H9 (cell line): ENCODE data around the gene EPAS1. TPM values are rescaled to one million over a fixed set of nuclear protein-coding genes. Genes with fewer than 3 reads are reported as not detected.

Experiments used
- DNase-seq: peaks from one replicate; pipeline ENCODE4 v3.0.0-alpha.2; 2017
- H2AFZ ChIP-seq: one replicate; pipeline ENCODE4 v1.6.1; 2013; ENCODE audit warnings: mild to moderate bottlenecking, low read length, control low read depth, moderate library complexity
- H2AK5ac ChIP-seq: 2 replicates; pipeline ENCODE4 v1.6.1; 2013; ENCODE audit warnings: low read length, control low read depth, mixed read lengths; ENCODE audit not compliant: insufficient read length
- H2BK120ac ChIP-seq: one replicate; pipeline ENCODE4 v1.6.1; 2013; ENCODE audit warnings: low read depth, mild to moderate bottlenecking, low read length, control low read depth, inconsistent platforms; ENCODE audit not compliant: poor library complexity, severe bottlenecking
- H2BK12ac ChIP-seq: 2 replicates; pipeline ENCODE4 v1.6.1; 2013; ENCODE audit warnings: low read length, control low read depth, mixed read lengths, low read depth; ENCODE audit not compliant: insufficient read length
- H2BK15ac ChIP-seq: 2 replicates; pipeline ENCODE4 v1.6.1; 2013; ENCODE audit warnings: low read depth, low read length, control low read depth
- H2BK20ac ChIP-seq: one replicate; pipeline ENCODE4 v1.6.1; 2013; ENCODE audit warnings: low read depth, mild to moderate bottlenecking, low read length, control low read depth, inconsistent platforms; ENCODE audit not compliant: poor library complexity, severe bottlenecking
- H2BK5ac ChIP-seq: 2 replicates; pipeline ENCODE4 v1.6.1; 2013; ENCODE audit warnings: low read length, control low read depth, mixed read lengths; ENCODE audit not compliant: insufficient read length
- H3K14ac ChIP-seq: 2 replicates; pipeline ENCODE4 v1.6.1; 2013; ENCODE audit warnings: low read length, control low read depth; ENCODE audit not compliant: insufficient read depth
- H3K18ac ChIP-seq: 2 replicates; pipeline ENCODE4 v1.6.1; 2013; ENCODE audit warnings: low read depth, mild to moderate bottlenecking, mixed read lengths, low read length, control low read depth; ENCODE audit not compliant: insufficient read length
- H3K23ac ChIP-seq: 2 replicates; pipeline ENCODE4 v1.6.1; 2013; ENCODE audit warnings: low read length, control low read depth, mixed read lengths, low read depth; ENCODE audit not compliant: insufficient read length
- H3K23me2 ChIP-seq: 2 replicates; pipeline ENCODE4 v1.6.1; 2013; ENCODE audit warnings: low read depth, mild to moderate bottlenecking, mixed read lengths, low read length, control low read depth; ENCODE audit not compliant: insufficient read length, poor library complexity, severe bottlenecking
- H3K27ac ChIP-seq: 2 replicates; pipeline ENCODE4 v1.5.1; 2013; ENCODE audit warnings: low read length, control low read depth, mixed read lengths, low read depth; ENCODE audit not compliant: insufficient read length
- H3K27me3 ChIP-seq: 2 replicates; pipeline ENCODE4 v1.6.1; 2013; ENCODE audit warnings: low read length, control low read depth, inconsistent platforms; ENCODE audit not compliant: insufficient read depth
- H3K4ac ChIP-seq: 2 replicates; pipeline ENCODE4 v1.6.1; 2013; ENCODE audit warnings: low read depth, mild to moderate bottlenecking, control low read depth, inconsistent platforms, low read length, moderate library complexity
- H3K4me1 ChIP-seq: 2 replicates; pipeline ENCODE4 v1.6.1; 2013; ENCODE audit warnings: low read length, control low read depth, inconsistent platforms; ENCODE audit not compliant: insufficient read depth
- H3K4me2 ChIP-seq: 2 replicates; pipeline ENCODE4 v1.6.1; 2013; ENCODE audit warnings: low read length, control low read depth, mixed read lengths; ENCODE audit not compliant: insufficient read length, insufficient read depth
- H3K56ac ChIP-seq: 2 replicates; pipeline ENCODE4 v1.6.1; 2013; ENCODE audit warnings: low read depth, mild to moderate bottlenecking, mixed read lengths, low read length, control low read depth; ENCODE audit not compliant: insufficient read length
- H3K79me1 ChIP-seq: 2 replicates; pipeline ENCODE4 v1.6.1; 2013; ENCODE audit warnings: low read depth, mild to moderate bottlenecking, moderate library complexity, low read length, control low read depth, inconsistent platforms; ENCODE audit not compliant: insufficient read depth, poor library complexity, severe bottlenecking
- H3K79me2 ChIP-seq: 2 replicates; pipeline ENCODE4 v1.6.1; 2013; ENCODE audit warnings: low read length, control low read depth, inconsistent platforms; ENCODE audit not compliant: insufficient read depth
- H3K9ac ChIP-seq: 2 replicates; pipeline ENCODE4 v1.6.1; 2013; ENCODE audit warnings: low read length, control low read depth, mixed read lengths; ENCODE audit not compliant: insufficient read length; ENCODE audit errors: extremely low read depth
- H3K9me3 ChIP-seq: one replicate; pipeline ENCODE4 v1.6.1; 2013; ENCODE audit warnings: low read depth, low read length, inconsistent platforms; ENCODE audit not compliant: control insufficient read depth
- H3T11ph ChIP-seq: one replicate; pipeline ENCODE4 v1.6.1; 2013; ENCODE audit warnings: mild to moderate bottlenecking, low read length, control low read depth, inconsistent platforms
- H4K20me1 ChIP-seq: one replicate; pipeline ENCODE4 v1.6.1; 2013; ENCODE audit not compliant: control insufficient read depth, insufficient read length, insufficient read depth
- H4K5ac ChIP-seq: 2 replicates; pipeline ENCODE4 v1.6.1; 2013; ENCODE audit warnings: low read depth, mild to moderate bottlenecking, mixed read lengths, low read length, control low read depth; ENCODE audit not compliant: insufficient read length
- H4K8ac ChIP-seq: replicated peaks from 2 replicates; pipeline ENCODE4 v1.6.1; 2013; ENCODE audit warnings: low read length, control low read depth, mixed read lengths, low read depth; ENCODE audit not compliant: insufficient read length
- H4K91ac ChIP-seq: 2 replicates; pipeline ENCODE4 v1.6.1; 2013; ENCODE audit warnings: low read depth, mild to moderate bottlenecking, moderate library complexity, mixed read lengths, low read length, control low read depth; ENCODE audit not compliant: insufficient read length
- H3K27ac Mint-ChIP-seq, 3 experiments: 2 replicates in 2 of 3; 3 replicates in 1 of 3; pipeline ENCODE4 v1.8.0; 2020 to 2021; ENCODE audit warnings: mixed read lengths in 3 of 3, mild to moderate bottlenecking in 1 of 3, moderate library complexity in 1 of 3
- H3K27me3 Mint-ChIP-seq: 2 replicates; pipeline ENCODE4 v1.8.0; 2021; ENCODE audit warnings: low read depth, mild to moderate bottlenecking, moderate library complexity, mixed read lengths
- H3K36me3 Mint-ChIP-seq, 3 experiments: 2 replicates in 2 of 3; 3 replicates in 1 of 3; pipeline ENCODE4 v1.8.0; 2020 to 2021; ENCODE audit warnings: low read depth in 3 of 3, mixed read lengths in 3 of 3; ENCODE audit not compliant: insufficient read depth in 1 of 3
- H3K4me1 Mint-ChIP-seq, 2 experiments: 2 replicates each; pipeline ENCODE4 v1.8.0; 2020; ENCODE audit warnings: mixed read lengths in 2 of 2
- H3K4me3 Mint-ChIP-seq, 2 experiments: 2 replicates in 1 of 2; 3 replicates in 1 of 2; pipeline ENCODE4 v1.8.0; 2020 to 2021; ENCODE audit warnings: mild to moderate bottlenecking in 2 of 2, mixed read lengths in 2 of 2, moderate library complexity in 1 of 2
- H3K9me3 Mint-ChIP-seq, 2 experiments: 2 replicates in 1 of 2; 3 replicates in 1 of 2; pipeline ENCODE4 v1.8.0; 2020; ENCODE audit warnings: mild to moderate bottlenecking in 2 of 2, mixed read lengths in 2 of 2, moderate library complexity in 1 of 2
- WGBS: extraction: QIAGEN DNeasy Blood & Tissue Kit; methylation state at CpG from one replicate; pipeline ENCODE4 v1.1.7; 2013; ENCODE audit warnings: missing lambda C conversion rate, low lambda C conversion rate, mixed read lengths; ENCODE audit not compliant: insufficient read length; ENCODE audit errors: extremely low coverage; 5-methylcytosine and 5-hydroxymethylcytosine counted together
- total RNA-seq: library from RNA; stranded (reverse); gene quantifications from 2 replicates; pipeline ENCODE4 v1.2.1, GENCODE V29; 2021
- TF ChIP-seq, protein P1 (sequence below): fragments of 200-600 bp; sonication (generic); conservative IDR thresholded peaks from 3 replicates; pipeline ENCODE4 v1.8.0; 2021; ENCODE audit warnings: antibody characterized with exemption, mild to moderate bottlenecking

Gene EPAS1
- total RNA-seq, 1 experiment from 2014 or later, result 1.1 TPM

DNA sequence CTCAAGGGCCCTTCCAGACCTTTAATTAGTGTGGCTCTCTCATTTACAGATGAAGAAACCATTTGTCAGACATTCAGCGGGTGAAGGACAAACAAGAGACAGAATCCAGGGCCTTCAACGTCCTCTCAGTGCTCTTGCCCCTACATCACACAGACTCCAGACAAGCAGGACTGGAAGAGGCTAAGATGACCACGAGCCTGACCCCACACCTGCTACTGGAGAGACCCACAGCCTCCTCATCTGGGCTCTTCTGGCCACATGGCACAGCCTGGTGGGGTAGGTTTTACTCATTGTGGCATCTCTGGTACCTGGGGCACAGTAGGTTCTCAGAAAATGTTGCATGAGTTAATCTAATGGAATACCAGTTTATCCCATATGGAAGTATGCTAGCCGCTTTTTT is 112.5 kb downstream of the EPAS1 start:
- Histone ChIP-seq H3K23me2 (no peaks in the 10 kb centered on the region), H2BK5ac (no peak overlapping the region), H3K9me3 (no peaks in the 10 kb centered on the region), H3K18ac (no peak overlapping the region), H3T11ph (no peak overlapping the region), H3K79me2 (no peaks in the 10 kb centered on the region), H2AK5ac (no peak overlapping the region), H2BK12ac (no peak overlapping the region), H3K27me3 (no peaks in the 10 kb centered on the region), H3K79me1 (no peaks in the 10 kb centered on the region), H4K91ac (no peak overlapping the region), H2AFZ (no peak overlapping the region), H2BK120ac (no peak overlapping the region), H3K14ac (no peak overlapping the region), H3K23ac (no peak overlapping the region), H4K20me1 (no peaks in the 10 kb centered on the region), H2BK20ac (no peak overlapping the region), H4K8ac (no peak overlapping the region), H4K5ac (no peak overlapping the region), H3K56ac (no peak overlapping the region), H3K4me1 (no peaks in the 10 kb centered on the region), H3K4ac (no peak overlapping the region), H3K9ac (no peak overlapping the region), H2BK15ac (no peak overlapping the region), H3K27ac (no peak overlapping the region), H3K4me2 (no peak overlapping the region)
- H3K4me3 Mint-ChIP-seq, result no peak overlapping the region
- no peak overlapping the region for H3K27ac Mint-ChIP-seq
- H3K27me3 Mint-ChIP-seq, result no peaks in the 10 kb centered on the region
- DNase-seq, result no peak
- WGBS, result no CpG with 5 or more reads among the region's 4 CpGs
- H3K9me3 Mint-ChIP-seq, result no peaks in the 10 kb centered on the region
- TF ChIP-seq, protein P1, sequence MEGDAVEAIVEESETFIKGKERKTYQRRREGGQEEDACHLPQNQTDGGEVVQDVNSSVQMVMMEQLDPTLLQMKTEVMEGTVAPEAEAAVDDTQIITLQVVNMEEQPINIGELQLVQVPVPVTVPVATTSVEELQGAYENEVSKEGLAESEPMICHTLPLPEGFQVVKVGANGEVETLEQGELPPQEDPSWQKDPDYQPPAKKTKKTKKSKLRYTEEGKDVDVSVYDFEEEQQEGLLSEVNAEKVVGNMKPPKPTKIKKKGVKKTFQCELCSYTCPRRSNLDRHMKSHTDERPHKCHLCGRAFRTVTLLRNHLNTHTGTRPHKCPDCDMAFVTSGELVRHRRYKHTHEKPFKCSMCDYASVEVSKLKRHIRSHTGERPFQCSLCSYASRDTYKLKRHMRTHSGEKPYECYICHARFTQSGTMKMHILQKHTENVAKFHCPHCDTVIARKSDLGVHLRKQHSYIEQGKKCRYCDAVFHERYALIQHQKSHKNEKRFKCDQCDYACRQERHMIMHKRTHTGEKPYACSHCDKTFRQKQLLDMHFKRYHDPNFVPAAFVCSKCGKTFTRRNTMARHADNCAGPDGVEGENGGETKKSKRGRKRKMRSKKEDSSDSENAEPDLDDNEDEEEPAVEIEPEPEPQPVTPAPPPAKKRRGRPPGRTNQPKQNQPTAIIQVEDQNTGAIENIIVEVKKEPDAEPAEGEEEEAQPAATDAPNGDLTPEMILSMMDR, result no peak
- no peaks in the 10 kb centered on the region for H3K36me3 Mint-ChIP-seq
- peaks cover 9 to 17% of the 10 kb centered on the region in 2 experiments for H3K4me1 Mint-ChIP-seq
